C4-2B (cell line): ENCODE data around the gene PDIA4.

Experiments used
- H3K27ac ChIP-seq: fragments of 450-650 bp; 2 replicates; pipeline ENCODE4 v1.5.1; 2017
- ZFX ChIP-seq: fragments of 450-650 bp; IDR thresholded peaks from 2 replicates; pipeline ENCODE4 v1.6.1; 2017
- TF ChIP-seq, protein P1 (sequence below): fragments of 450-650 bp; conservative IDR thresholded peaks from 2 replicates; pipeline ENCODE4 v1.5.1; 2017; ENCODE audit warnings: mild to moderate bottlenecking

PDIA4 gene

DNA sequence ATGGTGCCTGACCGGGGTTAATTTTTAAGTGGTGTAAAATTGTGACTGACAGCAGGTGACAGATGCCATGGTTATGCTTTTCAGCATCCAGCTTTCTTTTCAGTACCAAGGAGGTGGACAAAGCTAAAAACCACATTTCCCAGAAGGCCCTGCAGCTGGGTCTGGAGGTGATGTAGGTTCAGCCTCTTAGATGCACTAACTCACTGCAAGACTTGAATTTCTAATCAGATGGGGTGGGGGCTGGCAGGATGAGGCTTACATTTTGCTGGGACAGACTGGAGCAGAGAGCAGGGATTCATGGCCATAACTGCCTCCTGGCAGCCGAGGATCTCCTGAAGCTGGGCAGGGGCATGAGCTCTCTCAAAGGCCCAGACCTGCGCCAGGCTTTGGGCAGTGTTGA, 52.4 kb downstream of the PDIA4 start:
- H3K27ac ChIP-seq: no peak overlapping the region
- TF ChIP-seq, protein P1, sequence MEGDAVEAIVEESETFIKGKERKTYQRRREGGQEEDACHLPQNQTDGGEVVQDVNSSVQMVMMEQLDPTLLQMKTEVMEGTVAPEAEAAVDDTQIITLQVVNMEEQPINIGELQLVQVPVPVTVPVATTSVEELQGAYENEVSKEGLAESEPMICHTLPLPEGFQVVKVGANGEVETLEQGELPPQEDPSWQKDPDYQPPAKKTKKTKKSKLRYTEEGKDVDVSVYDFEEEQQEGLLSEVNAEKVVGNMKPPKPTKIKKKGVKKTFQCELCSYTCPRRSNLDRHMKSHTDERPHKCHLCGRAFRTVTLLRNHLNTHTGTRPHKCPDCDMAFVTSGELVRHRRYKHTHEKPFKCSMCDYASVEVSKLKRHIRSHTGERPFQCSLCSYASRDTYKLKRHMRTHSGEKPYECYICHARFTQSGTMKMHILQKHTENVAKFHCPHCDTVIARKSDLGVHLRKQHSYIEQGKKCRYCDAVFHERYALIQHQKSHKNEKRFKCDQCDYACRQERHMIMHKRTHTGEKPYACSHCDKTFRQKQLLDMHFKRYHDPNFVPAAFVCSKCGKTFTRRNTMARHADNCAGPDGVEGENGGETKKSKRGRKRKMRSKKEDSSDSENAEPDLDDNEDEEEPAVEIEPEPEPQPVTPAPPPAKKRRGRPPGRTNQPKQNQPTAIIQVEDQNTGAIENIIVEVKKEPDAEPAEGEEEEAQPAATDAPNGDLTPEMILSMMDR: no peak
- no peak for TF ChIP-seq ZFX

DNA sequence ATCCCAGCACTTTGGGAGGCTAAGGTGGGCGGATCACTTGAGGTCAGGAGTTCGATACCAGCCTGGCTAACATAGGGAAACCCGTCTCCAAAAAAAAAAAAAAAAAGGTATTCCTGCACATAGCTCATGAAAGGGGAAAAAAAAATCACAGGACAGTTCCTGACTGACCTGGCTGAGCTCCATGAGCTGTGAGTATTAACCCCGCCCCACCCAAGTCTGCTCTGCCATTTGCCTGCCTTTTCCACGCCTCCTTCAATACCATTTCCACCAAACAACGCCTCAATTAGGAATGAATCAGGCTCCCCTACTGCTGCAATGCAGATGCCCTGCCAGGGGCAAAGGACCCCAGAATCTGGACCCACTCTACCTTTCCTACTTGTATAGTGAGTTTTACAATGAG, 55.0 kb downstream of the PDIA4 start:
- TF ChIP-seq, protein P1: no peak
- no peak for TF ChIP-seq ZFX
- no peak overlapping the region for H3K27ac ChIP-seq

DNA sequence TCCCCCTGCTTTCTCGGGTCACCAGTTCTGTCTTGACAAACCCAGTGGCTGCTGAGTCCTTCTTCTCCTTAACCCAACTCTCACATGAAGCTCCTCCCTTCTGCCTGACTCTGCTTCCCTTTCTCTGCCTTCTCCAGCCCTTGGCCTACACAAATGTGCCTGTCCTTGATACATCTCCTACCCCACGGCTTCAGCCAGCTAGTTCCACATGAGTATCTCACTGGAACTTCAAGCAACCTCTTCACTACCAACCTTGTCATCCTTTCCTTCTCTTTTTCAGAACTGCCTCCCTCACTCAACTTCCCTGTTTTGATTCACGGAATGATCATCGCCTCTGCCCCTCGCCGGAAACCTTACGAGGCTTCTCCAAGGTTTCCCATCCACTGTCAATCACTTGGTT, 55.9 kb downstream of the PDIA4 start:
- H3K27ac ChIP-seq: no peak overlapping the region
- no peak for TF ChIP-seq ZFX
- TF ChIP-seq, protein P1: no peak

DNA sequence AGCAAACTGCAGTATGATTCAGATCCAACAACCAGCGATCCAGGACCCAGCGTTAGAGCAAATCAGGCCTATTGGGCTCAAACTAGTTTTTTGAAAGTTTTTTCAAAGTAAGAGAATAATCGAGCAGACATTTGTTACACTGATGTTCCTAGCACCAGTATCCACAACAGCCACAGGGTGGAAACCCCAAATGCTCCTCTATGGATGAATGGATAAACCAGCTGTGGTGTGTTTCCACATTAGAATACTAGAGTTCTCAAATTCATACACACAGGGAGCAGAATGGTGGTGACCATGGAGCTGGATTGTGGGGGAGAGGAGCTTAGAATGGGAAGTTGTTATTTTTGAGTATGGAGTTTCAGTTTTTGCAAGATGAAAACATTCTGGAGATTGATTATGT, 60.7 kb downstream of the PDIA4 start:
- H3K27ac ChIP-seq: no peak overlapping the region
- TF ChIP-seq, protein P1: no peak
- no peak for TF ChIP-seq ZFX

DNA sequence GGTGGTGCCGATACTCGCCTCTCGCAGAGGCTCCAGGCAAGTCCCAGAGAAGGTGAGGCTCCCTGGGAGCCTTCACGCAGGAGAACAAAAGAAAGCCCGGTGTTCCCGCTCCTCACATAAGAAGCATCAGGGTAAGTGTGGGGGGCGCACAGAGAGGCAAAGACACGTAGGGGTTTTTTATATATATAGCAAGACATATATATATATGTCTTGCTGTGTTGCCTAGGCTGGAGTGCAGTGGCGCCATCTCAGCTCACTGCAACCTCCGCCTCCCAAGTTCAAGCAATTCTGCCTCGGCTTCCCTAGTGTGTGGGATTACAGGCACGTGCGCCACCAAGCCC, 61.3 kb downstream of the PDIA4 start:
- no peak for TF ChIP-seq ZFX
- TF ChIP-seq, protein P1: peak; percentile 89
- H3K27ac ChIP-seq: no peak overlapping the region

DNA sequence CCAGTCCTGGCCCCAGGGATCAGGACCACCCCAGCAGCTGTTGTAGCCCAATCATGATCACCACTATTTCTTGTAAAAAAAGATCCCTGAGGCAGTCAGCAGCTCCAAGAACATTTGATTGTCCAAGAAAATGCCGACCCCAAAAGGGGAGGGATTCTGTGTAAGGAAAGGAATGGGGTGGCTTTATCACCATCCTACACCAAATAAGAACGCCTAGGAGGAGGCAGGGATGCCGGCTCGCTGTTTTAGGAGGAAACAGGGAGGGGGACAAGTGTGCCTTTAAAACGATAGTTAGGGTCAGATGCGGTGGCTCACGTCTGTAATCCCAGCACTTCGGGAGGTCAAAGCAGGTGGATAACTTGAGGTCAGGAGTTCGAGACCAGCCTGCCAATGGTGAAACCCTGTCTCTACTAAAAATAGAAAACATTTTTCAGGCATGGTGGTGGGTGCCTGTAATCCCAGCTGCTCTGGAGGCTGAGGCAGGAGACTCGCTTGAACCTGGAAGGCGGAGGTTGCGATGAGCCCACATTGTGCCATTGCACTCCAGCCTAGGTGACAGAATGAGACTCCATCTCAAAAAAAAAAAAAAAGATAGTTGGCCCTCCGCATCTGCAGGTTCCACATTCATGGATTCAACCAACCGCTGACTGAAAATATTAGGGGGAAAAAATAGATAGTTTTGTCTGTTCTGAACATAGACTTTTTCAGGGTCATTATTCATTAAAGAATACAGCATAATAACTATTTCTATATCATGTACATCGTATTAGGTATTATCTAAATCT, 63.6 kb downstream of the PDIA4 start:
- H3K27ac ChIP-seq: no peak overlapping the region
- TF ChIP-seq ZFX: no peak
- TF ChIP-seq, protein P1: no peak

DNA sequence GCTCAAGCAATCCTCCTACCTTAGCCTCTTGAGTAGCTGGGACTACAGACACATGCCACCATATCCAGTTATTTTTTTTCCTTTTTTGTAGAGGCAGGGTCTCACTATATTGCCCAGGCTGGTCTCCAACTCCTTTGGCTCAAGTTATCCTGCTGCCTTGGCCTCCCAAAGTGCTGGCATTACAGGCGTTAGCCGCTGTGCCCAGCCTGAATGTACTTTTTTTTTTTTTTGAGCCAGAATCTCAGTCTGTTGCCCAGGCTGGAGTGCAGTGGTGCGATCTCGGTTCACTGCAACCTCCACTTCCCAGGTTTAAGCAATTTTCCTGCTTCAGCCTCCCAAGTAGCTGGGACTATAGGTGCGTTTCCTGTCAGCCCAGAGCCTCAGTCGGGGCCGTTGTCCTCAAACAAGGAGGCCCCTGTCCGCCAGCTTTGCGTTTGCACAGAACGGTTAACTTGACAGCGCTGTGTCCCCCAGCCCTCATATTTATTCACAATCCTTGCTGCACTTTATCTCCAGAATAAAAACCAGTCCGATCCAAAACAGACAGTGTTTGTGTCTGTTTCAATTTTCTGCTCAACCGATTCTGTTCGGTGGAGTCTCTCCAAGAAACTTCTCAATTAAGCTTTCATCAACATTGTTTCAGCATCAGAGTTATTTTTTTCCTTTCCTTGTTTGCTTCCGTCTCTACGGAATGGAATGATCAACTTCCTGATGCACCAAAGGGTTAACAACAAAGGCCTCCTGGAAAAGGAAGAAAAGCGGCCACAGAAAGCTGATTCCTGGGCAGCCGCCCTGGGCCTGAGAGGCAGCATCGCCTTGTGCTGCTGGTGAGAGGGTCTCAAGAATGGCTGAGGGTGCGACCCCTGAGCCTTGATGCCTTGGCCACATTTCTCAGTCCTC, 64.5 kb downstream of the PDIA4 start:
- no peak overlapping the region for H3K27ac ChIP-seq
- TF ChIP-seq ZFX: no peak
- TF ChIP-seq, protein P1: no peak
